HG02840 (cell line): ENCODE measurements around the gene TCIRG1.
"Not testable (repeated sequence)": the region's sequence is repeated elsewhere in the genome, so short reads cannot be mapped to it uniquely, and the experiment has no call there.

ENCODE experiments used
- ATAC-seq: cut with Tn5 transposase; IDR thresholded peaks from one replicate; pipeline ENCODE4 v1.9.1; 2021; ENCODE audit warnings: mild to moderate bottlenecking, moderate library complexity, moderate number of reproducible peaks; ENCODE audit not compliant: unreplicated experiment, low FRiP score

The TCIRG1 gene, protein sequence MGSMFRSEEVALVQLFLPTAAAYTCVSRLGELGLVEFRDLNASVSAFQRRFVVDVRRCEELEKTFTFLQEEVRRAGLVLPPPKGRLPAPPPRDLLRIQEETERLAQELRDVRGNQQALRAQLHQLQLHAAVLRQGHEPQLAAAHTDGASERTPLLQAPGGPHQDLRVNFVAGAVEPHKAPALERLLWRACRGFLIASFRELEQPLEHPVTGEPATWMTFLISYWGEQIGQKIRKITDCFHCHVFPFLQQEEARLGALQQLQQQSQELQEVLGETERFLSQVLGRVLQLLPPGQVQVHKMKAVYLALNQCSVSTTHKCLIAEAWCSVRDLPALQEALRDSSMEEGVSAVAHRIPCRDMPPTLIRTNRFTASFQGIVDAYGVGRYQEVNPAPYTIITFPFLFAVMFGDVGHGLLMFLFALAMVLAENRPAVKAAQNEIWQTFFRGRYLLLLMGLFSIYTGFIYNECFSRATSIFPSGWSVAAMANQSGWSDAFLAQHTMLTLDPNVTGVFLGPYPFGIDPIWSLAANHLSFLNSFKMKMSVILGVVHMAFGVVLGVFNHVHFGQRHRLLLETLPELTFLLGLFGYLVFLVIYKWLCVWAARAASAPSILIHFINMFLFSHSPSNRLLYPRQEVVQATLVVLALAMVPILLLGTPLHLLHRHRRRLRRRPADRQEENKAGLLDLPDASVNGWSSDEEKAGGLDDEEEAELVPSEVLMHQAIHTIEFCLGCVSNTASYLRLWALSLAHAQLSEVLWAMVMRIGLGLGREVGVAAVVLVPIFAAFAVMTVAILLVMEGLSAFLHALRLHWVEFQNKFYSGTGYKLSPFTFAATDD

GRCh38 chr11:68038718-68039525 is at the start of gene TCIRG1:
TSS of gene TCIRG1 (plus strand) at chr11:68039025. CDS start at chr11:68041272, 2,247 bp downstream.
- ATAC-seq = no peak

DNA sequence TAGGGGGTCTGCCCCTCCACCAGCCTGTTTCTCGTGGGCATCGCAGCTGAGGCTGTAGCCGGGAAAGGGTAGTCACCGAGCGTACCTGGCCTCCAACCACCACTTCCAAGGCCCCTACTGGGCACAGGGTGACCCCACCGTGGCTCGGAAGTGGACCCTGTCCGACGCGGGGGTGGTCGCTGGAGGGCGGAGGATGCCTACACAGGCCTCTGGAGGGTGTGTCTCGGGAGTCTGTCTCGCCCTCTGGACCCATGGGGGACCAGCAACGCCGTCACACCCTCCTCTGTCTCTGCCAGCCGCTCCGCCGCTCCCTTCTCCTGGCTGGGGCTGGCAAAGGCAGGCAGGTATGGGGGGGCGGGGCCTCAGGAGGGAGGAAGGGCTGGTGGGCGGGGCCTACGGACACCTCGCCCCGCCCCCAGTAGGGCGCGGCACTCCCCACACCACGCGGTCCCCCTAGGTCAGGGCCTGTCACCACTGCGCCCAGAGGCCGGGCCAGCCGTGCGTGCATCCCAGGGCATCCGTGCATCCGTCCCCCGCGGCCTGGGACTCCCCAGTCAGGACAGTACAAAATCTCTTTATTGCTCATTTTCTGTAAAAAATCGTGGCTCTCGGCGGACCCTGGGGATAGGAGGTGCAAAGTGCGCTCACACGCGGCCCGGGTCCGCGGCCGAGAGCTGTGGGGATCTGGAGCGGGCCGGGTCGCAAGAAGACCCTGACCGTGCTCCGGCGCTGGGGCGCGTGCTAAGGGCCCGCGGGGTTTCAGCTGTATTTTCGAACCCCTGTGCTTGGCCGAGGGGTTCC is 48.1 kb upstream of the TCIRG1 start:
- ATAC-seq = not testable (repeated sequence)

DNA sequence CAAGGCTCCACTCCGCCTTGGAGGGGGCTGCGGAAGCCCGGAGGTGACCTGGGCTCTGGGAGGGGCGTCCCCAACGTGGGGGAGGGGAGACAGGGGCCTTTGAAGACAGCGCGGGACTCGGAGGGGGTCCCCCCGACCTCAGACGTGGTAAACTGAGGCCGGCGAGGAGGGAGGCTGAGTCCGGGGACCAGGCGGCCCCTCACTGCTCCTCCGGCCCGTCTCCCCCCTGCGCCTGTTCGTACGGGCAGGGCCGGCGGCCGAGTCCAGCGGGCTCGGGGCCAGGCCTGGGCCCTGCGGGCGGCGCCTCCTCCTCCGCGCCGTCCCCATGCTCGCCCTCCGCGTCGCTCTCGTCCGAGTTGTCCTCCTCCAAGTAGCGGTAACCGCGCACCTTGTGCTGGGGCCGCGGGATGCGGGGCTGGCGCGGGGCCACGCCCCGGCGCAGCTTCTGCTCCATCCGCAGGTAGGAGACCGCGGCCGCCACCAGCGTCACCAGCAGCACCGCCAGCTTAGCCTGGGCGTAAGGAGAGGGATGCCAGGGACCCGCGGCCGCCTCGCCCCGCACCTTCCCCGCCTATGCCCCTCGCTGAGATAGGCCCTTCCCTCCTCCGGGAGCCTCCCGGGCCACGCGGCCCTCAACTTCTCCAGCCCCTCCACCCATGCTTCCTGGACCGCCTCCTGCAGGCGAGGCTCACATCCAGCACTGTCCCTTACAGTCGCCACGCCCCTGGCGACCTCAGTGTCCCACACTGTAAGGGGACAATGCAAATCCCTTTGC is 47.3 kb upstream of the TCIRG1 start:
- ATAC-seq = not testable (repeated sequence)

DNA sequence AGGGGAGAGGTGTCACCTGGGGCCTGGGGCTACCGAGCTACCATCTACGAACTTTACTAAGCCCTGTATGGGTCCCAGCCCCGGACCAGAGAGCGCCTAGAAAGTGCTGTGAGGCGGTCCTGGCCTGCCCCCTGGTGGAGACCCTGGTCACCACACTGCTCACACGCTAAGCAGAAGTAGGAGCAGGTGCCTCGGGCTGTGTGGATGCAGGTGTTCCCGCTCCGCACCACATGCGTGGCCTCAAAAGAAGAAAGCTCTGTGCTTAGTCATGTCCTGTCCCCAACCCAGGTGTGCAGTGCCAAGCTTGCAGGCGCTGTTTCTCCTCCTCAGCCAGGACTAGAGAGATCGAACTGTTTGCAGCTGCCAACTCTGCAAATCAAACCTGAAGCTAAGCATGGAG is 45.0 kb upstream of the TCIRG1 start:
- ATAC-seq = not testable (repeated sequence)

DNA sequence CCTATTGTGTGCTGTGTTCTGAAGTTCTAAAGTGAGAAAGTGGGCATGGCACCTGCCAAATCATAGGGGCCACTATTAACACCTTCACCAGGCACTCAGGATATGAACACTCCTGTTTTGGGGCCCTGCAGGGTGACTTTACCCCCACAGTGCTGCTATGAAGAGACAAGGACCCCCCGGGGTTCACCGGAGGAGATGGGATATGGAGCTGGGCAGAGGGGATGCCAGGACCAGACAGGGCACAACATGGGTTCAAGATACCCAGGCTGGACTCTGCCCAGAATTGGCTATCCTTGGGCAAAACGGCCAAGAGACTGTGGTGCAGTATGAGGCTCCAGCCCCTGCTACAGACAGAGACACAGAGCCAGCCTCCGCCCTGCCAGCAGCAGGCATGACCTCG is 44.4 kb upstream of the TCIRG1 start:
- not testable (repeated sequence) for ATAC-seq

DNA sequence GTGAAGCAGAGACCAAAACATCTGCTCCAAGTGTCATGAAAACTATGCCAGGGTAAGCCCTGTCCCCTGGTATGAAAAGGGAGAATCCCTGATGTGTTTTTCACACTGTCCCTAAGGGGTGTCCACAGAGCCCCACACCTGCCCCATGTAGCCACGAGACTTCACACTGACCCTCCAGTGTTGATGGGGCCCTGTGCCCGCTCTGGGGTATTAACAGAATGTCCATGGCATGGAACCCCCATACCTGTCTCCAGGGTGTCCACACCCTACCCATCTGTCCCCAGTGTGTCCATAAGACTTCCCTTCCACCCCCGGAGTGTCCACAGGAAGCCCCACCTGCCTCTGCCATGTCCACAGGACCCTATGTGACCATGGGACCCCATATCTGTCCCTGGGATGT is 43.7 kb upstream of the TCIRG1 start:
- not testable (repeated sequence) for ATAC-seq

DNA sequence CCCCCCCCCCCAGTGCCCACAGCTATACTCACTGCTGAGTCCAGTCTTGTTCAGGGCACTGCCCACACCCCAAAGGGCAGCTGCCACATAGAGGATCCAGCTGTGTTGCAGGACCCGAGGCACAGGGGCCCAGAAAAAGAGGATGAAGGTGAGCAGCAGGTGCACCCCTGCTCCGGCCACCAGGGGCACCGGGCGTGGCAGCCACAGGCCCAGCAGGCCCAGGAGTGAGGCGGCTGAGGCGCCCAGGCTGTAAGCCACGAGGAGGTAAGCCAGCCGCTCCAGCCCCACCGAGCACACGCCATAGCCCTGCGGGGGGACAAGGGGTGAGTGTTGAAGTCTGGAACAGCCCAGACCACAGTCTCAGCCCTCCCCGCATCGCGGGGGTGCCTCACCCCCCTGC is 43.2 kb upstream of the TCIRG1 start:
- ATAC-seq = not testable (repeated sequence)

DNA sequence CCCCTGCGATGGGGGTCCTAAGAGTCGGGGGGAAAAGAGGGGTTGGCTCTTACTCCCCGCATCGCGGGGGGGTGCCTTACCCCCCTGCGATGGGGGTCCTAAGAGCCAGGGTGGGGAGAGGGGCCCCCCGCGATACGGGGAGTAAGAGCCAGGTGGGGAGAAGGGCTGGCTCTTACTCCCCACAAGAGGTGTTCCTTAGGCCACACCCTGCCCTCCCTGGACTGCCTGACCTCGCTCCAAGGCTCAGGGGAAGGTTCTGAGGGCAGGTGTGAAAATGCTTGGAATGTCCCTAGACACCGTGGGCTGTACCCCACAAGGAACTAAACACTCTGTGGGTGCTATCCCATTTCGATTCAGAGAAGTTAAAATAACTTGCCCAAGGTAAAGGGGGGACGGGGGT is 42.8 kb upstream of the TCIRG1 start:
- no peak for ATAC-seq

DNA sequence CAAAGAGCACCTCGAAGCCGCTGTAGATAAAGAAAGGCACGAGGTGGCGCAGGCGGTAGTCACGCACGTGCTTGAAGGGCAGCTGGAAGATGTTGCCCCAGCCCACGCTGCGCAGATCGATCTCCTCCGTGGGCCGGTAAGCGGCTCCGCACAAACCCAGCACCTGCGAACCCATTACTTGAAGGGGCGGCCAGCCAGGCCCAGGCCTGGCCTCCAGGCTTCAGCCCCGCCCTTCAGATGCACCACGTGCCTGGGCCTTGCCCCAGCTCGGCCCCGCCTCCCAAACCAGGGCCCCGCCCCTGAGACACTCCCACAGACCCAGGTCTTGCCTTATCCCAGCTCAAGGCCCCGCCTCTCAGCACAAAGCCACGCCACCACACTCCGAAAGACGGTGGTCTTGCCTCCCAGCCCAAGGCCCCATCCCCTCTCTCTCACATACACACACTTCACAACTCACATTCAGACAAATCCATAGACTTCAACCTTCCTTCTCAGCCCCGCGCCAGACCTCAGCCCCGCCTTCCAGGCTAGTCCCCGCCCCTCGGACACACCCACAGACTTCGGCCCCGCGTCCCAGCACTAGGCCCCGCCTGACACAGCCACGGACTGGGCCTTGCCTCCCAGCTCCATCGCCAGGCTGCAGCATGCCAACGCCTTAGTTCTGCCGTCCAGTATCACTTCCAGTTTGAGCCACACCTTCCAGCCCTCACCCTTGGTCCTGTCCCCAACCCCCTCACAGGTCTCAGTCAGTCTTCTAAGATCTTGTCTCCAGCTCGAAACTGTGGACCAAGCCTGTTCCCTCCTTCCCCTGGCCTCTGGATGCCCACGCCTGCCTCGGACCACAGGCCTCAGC is 42.0 kb upstream of the TCIRG1 start:
- ATAC-seq = no peak

- ATAC-seq = no peak
Observed at GRCh38 chr11:67997475-67997921, 41.3 kb upstream of the TCIRG1 start.

- ATAC-seq = no peak
Observed at GRCh38 chr11:67998150-67999045, 40.4 kb upstream of the TCIRG1 start.

GRCh38 chr11:67999201-67999629 is 39.6 kb upstream of the TCIRG1 start:
- no peak for ATAC-seq

DNA sequence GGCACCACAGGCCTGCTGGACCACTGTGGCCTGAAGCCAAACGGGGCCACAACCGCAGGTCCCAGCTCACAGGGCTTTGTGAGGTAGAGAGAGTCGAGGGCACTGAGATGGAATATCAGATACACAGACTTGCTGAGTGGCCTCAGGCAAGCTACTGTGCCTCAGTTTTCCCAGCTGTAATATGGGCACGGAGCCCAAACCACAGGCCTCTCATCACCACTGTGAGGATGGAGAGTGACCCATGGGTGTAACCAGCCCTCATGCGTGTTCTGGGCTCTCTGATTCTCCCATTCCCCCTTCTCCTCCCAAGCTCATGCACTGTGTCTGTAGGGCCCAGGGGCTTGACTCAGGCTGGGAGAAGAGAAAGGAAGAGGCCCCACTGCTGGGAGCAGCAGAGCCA is 39.1 kb upstream of the TCIRG1 start:
- no peak for ATAC-seq

GRCh38 chr11:68002575-68002937 is 36.3 kb upstream of the TCIRG1 start:
- ATAC-seq = peak; percentile 17

- peak; percentile 43 for ATAC-seq
Observed at GRCh38 chr11:68002938-68003845, 35.6 kb upstream of the TCIRG1 start.
